Tibial nerve (tissue), 4 donors: ENCODE measurements around the gene MAPT. TPM values are rescaled to one million over a fixed set of nuclear protein-coding genes. Genes with fewer than 3 reads are reported as not detected.

ENCODE experiments used
- DNase-seq, 2 donors: peaks; one replicate each; pipeline ENCODE4 v3.0.0-alpha.2; 2019; ENCODE audit warnings: low spot score in 2 of 2
- H3K27ac ChIP-seq, 4 donors: fragments of 200-600 bp; sonication (generic) in 3 of 4; one replicate each; pipeline ENCODE4 v1.5.1; 2017 to 2019; ENCODE audit warnings: mild to moderate bottlenecking in 1 of 4
- H3K27me3 ChIP-seq, 2 donors: fragments of 200-600 bp; sonication (generic) in 1 of 2; one replicate each; pipeline versions ENCODE4 v1.5.1 to v1.6.0; 2017 to 2019
- H3K36me3 ChIP-seq, 3 donors: fragments of 200-600 bp; sonication (generic); one replicate each; pipeline ENCODE4 v1.5.1; 2018 to 2019
- H3K4me1 ChIP-seq, 4 donors: fragments of 200-600 bp; sonication (generic) in 3 of 4; one replicate each; pipeline ENCODE4 v1.5.1; 2017 to 2019
- H3K4me3 ChIP-seq, 4 donors: fragments of 200-600 bp; sonication (generic) in 3 of 4; one replicate each; pipeline ENCODE4 v1.5.1; 2017 to 2019; ENCODE audit warnings: mild to moderate bottlenecking in 1 of 4, moderate library complexity in 1 of 4
- H3K9me3 ChIP-seq, 4 donors: fragments of 200-600 bp; sonication (generic) in 3 of 4; one replicate each; pipeline ENCODE4 v1.5.1; 2017 to 2019
- EP300 ChIP-seq, 2 donors: sonication (generic); formaldehyde crosslinking; IDR thresholded peaks; one replicate each; pipeline ENCODE4 v1.6.1; 2017; ENCODE audit warnings: antibody characterized with exemption in 2 of 2, mild to moderate bottlenecking in 1 of 2
- POLR2A ChIP-seq, 2 donors: fragments of 450-650 bp; IDR thresholded peaks; one replicate each; pipeline ENCODE4 v1.6.1; 2017; ENCODE audit warnings: antibody characterized with exemption in 2 of 2, mild to moderate bottlenecking in 2 of 2, moderate library complexity in 2 of 2
- WGBS, 2 donors: methylation state at CpG; one replicate each; pipeline ENCODE4 v1.1.5; 2018; 5-methylcytosine and 5-hydroxymethylcytosine counted together
- total RNA-seq, 4 donors: library from RNA; depleted of rRNA; stranded (reverse); fragments of >200 nt; gene quantifications; one replicate each; pipeline ENCODE4 v1.1.0, GENCODE V29; 2016
- TF ChIP-seq, protein P1 (sequence below), 5 experiments: fragments of 200-600 bp in 3 of 5; fragments of 450-650 bp in 2 of 5; sonication (generic) in 3 of 5; IDR thresholded peaks; one replicate each; pipeline ENCODE4 v1.5.1; 2016 to 2019; ENCODE audit warnings: antibody characterized with exemption in 5 of 5, mild to moderate bottlenecking in 3 of 5, moderate library complexity in 2 of 5

The MAPT gene
- total RNA-seq, 4 donors from 2014 or later = 2.5 to 3.1 (median 2.8) TPM

DNA sequence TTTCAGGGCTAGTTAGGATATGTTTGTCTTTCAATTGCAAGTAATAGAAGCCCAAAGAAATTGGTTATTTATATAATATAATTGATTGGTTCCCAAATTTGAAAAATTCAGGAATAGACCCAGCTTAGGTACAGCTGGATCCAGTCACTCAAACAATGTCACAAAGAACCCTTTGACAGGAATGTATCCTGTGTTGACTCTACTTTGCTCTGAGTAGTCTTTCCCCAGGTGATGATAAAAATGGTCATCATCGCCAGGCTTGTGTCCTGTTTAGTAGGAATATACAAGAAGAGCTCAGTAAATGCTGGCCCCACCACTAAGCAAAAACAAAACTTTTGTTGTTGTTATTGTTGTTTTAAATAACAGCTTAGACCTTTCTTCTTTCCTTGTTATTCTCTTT, 35.0 kb downstream of the MAPT start:
- 85 to 92% methylated on average over 1 of the region's 1 CpG for WGBS, 2 donors
- Histone ChIP-seq H3K36me3 (no peaks in the 10 kb centered on the region), H3K4me3 (no peak overlapping the region), H3K27me3 (no peaks in the 10 kb centered on the region), H3K4me1 (no peaks in the 10 kb centered on the region), H3K9me3 (peaks cover 0 to 20% (median 0%) of the 10 kb centered on the region in 4 donors), H3K27ac (no peak overlapping the region)
- no peak for TF ChIP-seq EP300 (IDR thresholded peaks at IDR 0.05)
- no peak for TF ChIP-seq POLR2A (IDR thresholded peaks at IDR 0.05)
- TF ChIP-seq, protein P1, sequence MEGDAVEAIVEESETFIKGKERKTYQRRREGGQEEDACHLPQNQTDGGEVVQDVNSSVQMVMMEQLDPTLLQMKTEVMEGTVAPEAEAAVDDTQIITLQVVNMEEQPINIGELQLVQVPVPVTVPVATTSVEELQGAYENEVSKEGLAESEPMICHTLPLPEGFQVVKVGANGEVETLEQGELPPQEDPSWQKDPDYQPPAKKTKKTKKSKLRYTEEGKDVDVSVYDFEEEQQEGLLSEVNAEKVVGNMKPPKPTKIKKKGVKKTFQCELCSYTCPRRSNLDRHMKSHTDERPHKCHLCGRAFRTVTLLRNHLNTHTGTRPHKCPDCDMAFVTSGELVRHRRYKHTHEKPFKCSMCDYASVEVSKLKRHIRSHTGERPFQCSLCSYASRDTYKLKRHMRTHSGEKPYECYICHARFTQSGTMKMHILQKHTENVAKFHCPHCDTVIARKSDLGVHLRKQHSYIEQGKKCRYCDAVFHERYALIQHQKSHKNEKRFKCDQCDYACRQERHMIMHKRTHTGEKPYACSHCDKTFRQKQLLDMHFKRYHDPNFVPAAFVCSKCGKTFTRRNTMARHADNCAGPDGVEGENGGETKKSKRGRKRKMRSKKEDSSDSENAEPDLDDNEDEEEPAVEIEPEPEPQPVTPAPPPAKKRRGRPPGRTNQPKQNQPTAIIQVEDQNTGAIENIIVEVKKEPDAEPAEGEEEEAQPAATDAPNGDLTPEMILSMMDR (IDR thresholded peaks at IDR 0.05) = no peak
- no peak for DNase-seq

DNA sequence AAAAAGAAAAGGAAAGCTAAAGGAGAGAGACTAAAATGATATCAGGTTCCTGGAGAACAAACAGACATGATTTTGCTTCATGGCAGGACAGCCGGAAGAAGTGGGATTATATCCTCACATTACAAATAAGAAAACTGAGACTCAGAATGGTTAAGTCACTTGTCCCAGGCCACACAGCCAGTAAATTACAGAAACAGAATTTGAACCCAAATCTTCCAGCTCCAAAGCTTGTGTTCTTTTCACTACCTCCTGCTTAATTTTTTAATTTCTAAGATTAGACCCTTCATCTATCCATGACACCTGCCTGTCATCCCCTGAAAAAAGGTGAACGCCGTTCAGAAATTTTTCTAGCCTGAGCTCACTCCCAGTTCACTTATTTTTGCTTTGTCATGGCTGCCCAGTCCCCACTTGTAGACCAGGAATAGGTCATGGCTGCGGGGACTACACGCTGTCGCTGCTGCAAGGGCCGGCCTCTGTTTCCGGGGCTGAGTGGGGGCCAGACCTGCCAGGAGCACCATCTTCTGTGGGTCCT, 36.1 kb downstream of the MAPT start:
- Histone ChIP-seq H3K36me3 (no peaks in the 10 kb centered on the region), H3K27ac (no peak overlapping the region), H3K4me1 (no peaks in the 10 kb centered on the region), H3K9me3 (peaks cover 0 to 20% (median 0%) of the 10 kb centered on the region in 4 donors), H3K27me3 (no peaks in the 10 kb centered on the region), H3K4me3 (no peak overlapping the region)
- 84 to 87% methylated on average over 8 of the region's 8 CpGs for WGBS, 2 donors
- TF ChIP-seq POLR2A (IDR thresholded peaks at IDR 0.05) (no peak), EP300 (IDR thresholded peaks at IDR 0.05) (no peak)
- TF ChIP-seq, protein P1 (IDR thresholded peaks at IDR 0.05) = no peak
- DNase-seq = no peak

DNA sequence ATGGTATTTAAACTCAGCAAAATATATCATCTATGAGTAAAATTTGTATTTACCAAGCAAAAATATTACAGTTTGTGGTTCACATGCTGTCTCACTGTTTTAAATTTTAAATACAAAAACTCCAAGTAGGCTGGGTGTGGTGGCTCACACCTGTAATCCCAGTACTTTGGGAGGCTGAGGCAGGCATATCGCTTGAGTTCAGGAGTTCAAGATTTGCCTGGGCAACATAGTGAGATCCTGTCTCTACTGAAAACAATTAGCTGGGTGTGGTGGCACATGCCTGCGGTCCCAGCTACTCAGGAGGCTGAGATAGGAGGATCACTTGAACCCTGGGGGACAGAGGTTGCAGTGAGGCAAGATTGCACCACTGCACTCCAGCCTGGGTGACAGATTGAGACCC, 37.3 kb downstream of the MAPT start:
- no peak overlapping the region for H3K27ac ChIP-seq
- 96 to 98% methylated on average over 2 of the region's 2 CpGs for WGBS, 2 donors

DNA sequence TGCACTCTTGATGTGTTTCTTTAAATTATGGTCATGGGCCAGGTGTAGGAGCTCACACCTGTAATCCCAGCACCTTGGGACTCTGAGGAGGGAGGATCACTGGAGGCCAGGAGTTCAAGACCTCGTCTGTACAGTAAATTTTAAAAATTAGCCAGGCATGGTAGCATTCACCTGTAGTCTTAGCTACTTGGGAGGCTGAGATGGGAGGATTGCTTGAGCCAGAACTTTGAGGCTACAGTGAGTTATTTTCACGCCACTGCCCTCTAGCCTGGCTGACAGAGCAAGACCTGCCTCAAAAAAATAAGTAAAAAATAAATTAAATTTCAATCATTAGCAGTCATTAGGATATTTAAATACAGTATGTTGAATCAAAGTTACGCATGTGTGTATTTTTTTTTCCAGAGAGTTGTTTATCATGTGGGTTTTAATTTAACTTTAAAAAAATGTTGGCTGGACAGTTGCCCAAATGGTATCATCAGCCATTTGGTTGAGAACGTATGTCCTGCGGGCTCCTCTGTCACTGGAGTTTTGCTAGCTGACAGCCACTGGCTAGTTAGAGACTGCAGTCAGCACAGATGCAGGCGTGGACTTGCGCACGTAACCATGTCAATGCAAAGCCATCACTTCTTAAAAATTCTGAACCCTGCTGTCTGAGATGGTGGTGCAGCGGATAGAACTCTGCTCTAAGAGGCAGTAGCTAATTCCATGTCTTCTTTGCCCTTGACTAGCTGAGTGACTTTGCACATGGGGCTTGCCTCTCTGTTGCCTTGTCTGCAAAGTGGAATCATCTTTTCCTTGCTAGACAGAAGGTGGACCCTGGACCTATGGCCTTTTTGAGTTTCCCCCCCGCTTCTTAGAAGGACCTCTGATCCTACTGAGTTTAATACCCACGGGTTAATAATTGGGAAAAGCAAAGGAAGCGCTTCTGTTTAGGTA, 40.0 kb downstream of the MAPT start:
- H3K36me3 ChIP-seq = no peaks in the 10 kb centered on the region
- no peaks in the 10 kb centered on the region for H3K4me1 ChIP-seq
- WGBS, 2 donors = 82 to 86% methylated on average over 12 of the region's 12 CpGs
- no peak overlapping the region for H3K27ac ChIP-seq
- no peaks in the 10 kb centered on the region for H3K9me3 ChIP-seq
- no peak overlapping the region for H3K4me3 ChIP-seq
- TF ChIP-seq POLR2A (IDR thresholded peaks at IDR 0.05) (no peak), EP300 (IDR thresholded peaks at IDR 0.05) (no peak)
- TF ChIP-seq, protein P1 (IDR thresholded peaks at IDR 0.05) = no peak
- no peaks in the 10 kb centered on the region for H3K27me3 ChIP-seq
- no peak for DNase-seq

More for the DNA sequence above, 37.3 kb downstream of the MAPT start:
- DNase-seq = no peak
- Histone ChIP-seq H3K4me1 (no peaks in the 10 kb centered on the region), H3K27me3 (no peaks in the 10 kb centered on the region), H3K9me3 (peaks cover 0 to 20% (median 0%) of the 10 kb centered on the region in 4 donors), H3K36me3 (no peaks in the 10 kb centered on the region), H3K4me3 (no peak overlapping the region)
- TF ChIP-seq, protein P1 (IDR thresholded peaks at IDR 0.05) = no peak
- TF ChIP-seq EP300 (IDR thresholded peaks at IDR 0.05) (no peak), POLR2A (IDR thresholded peaks at IDR 0.05) (no peak)

DNA sequence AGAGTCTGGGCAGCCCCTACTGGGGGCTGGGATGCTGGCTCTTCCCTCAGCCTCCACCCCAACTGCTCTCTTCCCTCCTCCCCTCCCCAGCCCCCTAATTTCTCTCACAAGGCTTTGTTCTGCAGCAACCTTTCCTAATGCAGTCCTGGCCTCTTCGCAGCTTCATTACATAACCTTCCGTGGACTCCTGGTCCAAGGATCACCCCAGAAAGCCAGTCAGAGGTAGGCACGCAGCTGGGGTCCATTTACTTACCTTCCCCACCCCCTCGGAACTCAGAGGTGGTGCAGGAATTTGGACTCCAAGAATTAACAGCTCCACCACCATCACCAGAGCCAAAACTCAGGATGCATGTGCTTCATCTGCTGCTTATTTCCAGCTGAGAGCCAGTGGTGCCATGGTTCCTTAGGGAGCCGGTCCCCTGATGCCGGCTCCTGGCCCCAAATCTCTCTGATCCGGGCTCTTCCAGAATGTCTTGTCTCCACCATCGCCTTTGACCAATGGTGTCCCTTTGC, 40.9 kb downstream of the MAPT start:
- no peak for DNase-seq
- Histone ChIP-seq H3K36me3 (no peaks in the 10 kb centered on the region), H3K27me3 (no peaks in the 10 kb centered on the region), H3K4me1 (no peaks in the 10 kb centered on the region), H3K4me3 (no peak overlapping the region), H3K9me3 (no peaks in the 10 kb centered on the region), H3K27ac (no peak overlapping the region)
- TF ChIP-seq POLR2A (IDR thresholded peaks at IDR 0.05) (no peak), EP300 (IDR thresholded peaks at IDR 0.05) (no peak)
- TF ChIP-seq, protein P1 (IDR thresholded peaks at IDR 0.05) = no peak
- 85 to 88% methylated on average over 8 of the region's 8 CpGs for WGBS, 2 donors
